ENCODE measurements around the gene PI16.

The PI16 gene

GRCh38 chr6:37005827-37006567 is 51.5 kb downstream of the PI16 start:
- FAIRE-seq, result no peak

- no peak for FAIRE-seq
Measured at GRCh38 chr6:37006793-37007339, 52.3 kb downstream of the PI16 start.

- no peak for FAIRE-seq
Measured at GRCh38 chr6:37007340-37008043, 53.0 kb downstream of the PI16 start.

- no peak for FAIRE-seq
Measured at GRCh38 chr6:37008484-37009465, 54.2 kb downstream of the PI16 start.

GRCh38 chr6:37010402-37010892 is 55.9 kb downstream of the PI16 start:
- no peak for FAIRE-seq

GRCh38 chr6:37011656-37012378 is 57.3 kb downstream of the PI16 start:
- no peak for FAIRE-seq

GRCh38 chr6:37013516-37014491 is 59.3 kb downstream of the PI16 start:
- no peak for FAIRE-seq

Measured in colon (tissue), 2 donors.